GM19455 (cell line): ENCODE measurements around the gene SLC44A4.
"Not testable (repeated sequence)": the region's sequence is repeated elsewhere in the genome, so short reads cannot be mapped to it uniquely, and the experiment has no call there.

ENCODE experiments used
- ATAC-seq: cut with Tn5 transposase; IDR thresholded peaks from one replicate; pipeline ENCODE4 v1.9.1; 2021; ENCODE audit not compliant: unreplicated experiment

The SLC44A4 gene

DNA sequence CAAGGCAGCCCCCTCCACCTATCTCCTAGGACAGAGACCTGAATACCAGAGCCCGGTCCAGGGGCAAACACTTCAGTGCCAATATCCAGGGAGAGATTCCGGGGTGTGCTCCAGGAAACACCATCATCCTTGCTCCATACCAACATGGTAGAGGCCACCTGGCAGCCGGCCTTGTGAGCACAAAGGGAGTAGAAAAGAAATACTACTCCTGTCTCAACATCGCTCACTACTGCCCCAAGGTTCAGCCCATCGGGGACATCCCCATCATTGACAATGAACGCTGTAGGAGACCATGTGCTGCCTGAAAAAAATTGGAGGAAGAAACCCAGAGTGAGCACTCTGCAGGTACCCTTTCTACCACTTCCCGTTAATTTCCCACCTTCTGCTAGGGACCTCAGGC, 17.6 kb downstream of the SLC44A4 start:
- ATAC-seq = no peak

GRCh38 chr6:31860349-31860748, 18.4 kb downstream of the SLC44A4 start:
- no peak for ATAC-seq

GRCh38 chr6:31859923-31860322, 18.9 kb downstream of the SLC44A4 start:
- no peak for ATAC-seq

GRCh38 chr6:31858707-31859106, 20.1 kb downstream of the SLC44A4 start:
- ATAC-seq = no peak

DNA sequence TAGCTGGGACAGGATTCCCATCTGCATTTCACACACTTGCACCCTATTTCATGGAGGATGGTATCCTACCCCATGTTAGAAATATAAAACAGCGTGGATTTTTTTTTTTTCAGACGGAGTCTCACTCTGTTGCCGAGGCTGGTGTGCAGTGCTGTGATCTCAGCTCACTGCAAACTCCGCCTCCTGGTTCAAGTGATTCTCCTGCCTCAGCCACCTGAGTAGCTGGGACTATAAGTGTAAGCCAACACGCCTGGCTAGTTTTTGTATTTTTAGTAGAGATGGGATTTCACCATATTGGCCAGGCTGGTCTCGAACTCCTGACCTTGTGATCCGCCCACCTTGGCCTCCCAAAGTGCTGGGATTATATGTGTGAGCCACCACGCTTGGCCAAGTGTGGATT, 21.0 kb downstream of the SLC44A4 start:
- ATAC-seq = not testable (repeated sequence)

- ATAC-seq = not testable (repeated sequence)
Measured at GRCh38 chr6:31851980-31852718, 26.6 kb downstream of the SLC44A4 start.

- no peak for ATAC-seq
Measured at GRCh38 chr6:31851485-31851832, 27.3 kb downstream of the SLC44A4 start.

- ATAC-seq = no peak
Measured at GRCh38 chr6:31850765-31851484, 27.9 kb downstream of the SLC44A4 start.

DNA sequence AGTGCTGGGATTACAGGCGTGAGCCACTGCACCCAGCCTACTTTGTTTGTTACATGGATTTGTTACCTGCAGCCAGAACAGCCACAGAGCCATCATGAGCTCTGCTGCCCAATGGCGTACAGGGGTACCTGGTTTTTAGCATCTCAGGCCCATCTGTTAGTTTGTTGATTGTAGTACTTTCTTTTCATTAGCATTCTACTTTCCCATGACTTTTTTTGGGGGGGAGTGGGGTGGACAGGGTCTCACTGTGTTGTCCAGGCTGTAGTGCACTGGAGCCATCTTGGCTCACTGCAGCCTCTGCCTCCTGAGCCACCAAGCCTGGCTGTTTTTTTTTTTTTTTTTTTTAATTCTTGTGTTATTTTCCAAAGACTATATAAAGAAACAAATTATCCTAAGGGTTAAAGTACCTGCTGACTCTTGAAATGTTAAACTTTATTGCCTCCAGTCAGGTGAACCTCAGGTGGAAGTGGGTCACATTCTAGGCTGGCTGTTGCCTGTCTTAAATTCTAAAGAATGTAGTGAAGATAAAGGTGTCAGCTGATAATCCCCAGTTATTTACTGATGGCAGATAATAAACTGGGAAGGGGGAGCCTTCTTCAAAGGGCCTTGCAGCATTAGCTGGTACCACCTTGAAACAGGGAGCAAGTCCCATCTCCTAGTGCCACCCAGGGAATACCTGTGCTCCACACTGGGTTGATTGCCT, 31.4 kb downstream of the SLC44A4 start:
- no peak for ATAC-seq

DNA sequence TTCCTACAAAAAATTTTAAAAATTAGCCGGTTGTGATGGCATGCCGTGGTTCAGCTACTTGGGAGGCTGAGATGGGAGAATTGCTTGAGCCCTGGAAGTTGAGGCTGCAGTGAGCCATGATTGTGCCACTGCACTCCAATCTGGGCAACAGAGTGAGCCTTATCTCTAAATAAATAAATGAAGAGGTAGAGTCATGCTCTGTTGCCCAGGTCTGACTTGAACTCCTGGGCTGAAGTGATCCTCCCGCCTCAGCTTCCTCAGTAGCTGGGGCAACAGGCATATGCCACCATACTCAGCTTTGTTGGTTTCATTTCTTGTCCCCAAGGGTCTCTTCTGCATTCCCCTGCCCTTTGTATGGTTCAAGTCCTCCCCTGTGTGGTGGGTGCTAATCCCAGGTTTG, 34.3 kb downstream of the SLC44A4 start:
- no peak for ATAC-seq

- ATAC-seq = no peak
Measured at GRCh38 chr6:31842053-31842452, 36.7 kb downstream of the SLC44A4 start.

GRCh38 chr6:31839779-31840126, 39.0 kb downstream of the SLC44A4 start:
- not testable (repeated sequence) for ATAC-seq

DNA sequence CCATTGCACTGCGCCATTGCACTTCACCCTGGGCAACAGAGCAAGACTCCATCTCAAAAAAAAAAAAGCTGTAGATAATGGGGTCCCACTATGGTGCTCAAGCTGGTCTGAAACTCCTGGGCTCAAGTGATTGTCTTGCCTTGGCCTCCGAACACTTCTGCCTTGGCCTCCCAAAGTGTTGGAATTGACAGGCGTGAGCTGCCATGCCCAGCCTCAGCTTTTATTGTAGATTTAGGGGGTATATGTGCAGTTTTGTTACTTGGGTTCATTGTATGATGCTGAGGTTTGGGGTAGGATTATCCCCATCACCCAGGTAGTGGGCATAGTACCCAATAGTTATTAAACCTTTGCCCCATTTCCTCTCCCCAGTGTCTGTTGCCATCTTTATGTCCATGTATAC, 39.8 kb downstream of the SLC44A4 start:
- ATAC-seq = no peak

- not testable (repeated sequence) for ATAC-seq
Measured at GRCh38 chr6:31838114-31838553, 40.7 kb downstream of the SLC44A4 start.

- no peak for ATAC-seq
Measured at GRCh38 chr6:31837369-31838113, 41.3 kb downstream of the SLC44A4 start.

DNA sequence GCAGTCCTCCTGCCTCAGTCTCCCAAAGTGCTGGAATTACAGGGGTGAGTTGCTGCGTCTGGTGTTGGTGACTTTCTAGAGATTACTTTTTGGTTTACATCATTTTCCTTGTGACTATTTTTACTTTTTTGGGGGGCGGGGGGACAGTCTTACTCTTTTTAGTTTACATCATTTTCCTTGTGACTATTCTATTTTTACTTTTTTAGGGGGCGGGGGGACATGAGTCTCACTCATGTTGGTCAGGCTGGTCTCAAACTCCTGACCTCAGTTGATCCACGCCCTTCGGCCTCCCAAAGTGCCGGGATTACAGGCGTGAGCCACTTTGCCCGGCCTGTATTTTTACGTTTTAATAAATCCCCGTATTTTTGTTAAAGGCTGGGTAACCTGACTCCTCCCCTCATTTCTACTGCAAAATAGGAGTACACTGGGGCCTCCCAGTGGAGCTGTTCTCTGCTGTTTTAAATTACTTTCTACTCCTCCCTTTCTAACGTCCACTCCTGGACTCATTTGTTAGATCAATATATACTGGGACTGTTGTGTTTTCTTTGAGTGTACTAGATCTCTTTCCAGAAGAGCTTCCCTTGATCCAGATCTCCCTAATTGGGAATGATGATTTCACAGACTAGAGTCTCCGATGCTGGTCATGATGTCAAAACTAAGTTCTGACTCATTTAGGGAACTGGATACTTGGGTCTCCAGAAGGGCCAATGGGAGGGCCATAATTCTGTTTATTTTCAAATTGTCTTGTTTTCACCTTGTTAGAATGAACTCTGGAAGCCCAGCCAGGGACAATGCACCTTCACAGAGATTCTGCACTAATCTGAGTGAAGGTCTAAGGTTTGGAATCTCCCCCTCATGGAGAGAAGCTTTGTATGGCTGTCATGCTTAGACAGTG, 42.1 kb downstream of the SLC44A4 start:
- no peak for ATAC-seq

DNA sequence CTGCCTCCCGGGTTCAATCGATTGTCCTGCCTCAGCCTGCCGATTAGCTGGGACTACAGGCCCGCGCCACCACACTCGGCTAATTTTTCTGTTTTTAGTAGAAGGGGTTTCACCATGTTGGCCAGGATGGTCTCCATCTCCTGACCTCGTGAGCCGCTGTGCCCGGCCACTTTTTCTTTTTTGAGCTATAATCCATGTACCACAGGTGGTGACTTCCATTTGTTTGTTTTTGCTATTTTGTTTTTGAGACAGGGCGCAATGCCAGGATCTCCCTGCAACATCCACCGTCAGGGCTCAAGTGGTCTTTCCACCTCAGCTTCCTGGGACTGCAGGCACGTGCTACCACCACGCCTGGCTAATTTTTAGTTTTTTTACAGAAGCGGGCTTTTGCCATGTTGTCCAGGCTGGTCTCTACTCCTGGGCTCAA, 42.7 kb downstream of the SLC44A4 start:
- ATAC-seq = no peak

GRCh38 chr6:31834367-31835250, 44.2 kb downstream of the SLC44A4 start:
- no peak for ATAC-seq
